ENCODE data around the gene PSKH1.

The PSKH1 gene

GRCh38 chr16:67957622-67958021 is 64.6 kb downstream of the PSKH1 start:
- peaks cover 31 to 70% of the 10 kb centered on the region in 2 donors for H3K36me3 ChIP-seq (ENCODE audit: control insufficient read depth in 1 of 2, insufficient read depth in 2 of 2, low read length in 2 of 2)
- no peaks in the 10 kb centered on the region for H3K27me3 ChIP-seq (ENCODE audit: low read depth, low read length)
- H3K9me3 ChIP-seq (ENCODE audit: control insufficient read depth in 1 of 2, low read length in 2 of 2): no peaks in the 10 kb centered on the region
- peaks cover 10 to 19% of the 10 kb centered on the region in 2 donors for H3K4me1 ChIP-seq (ENCODE audit: control insufficient read depth in 1 of 2, insufficient read depth in 2 of 2, low read length in 2 of 2)
- no peak overlapping the region for H3K27ac ChIP-seq (ENCODE audit: low read length)
- no peak overlapping the region for H3K4me3 ChIP-seq (ENCODE audit: low read depth in 1 of 2, low read length in 2 of 2)

GRCh38 chr16:67959536-67960329 is 66.7 kb downstream of the PSKH1 start:
- peaks cover 18 to 35% of the 10 kb centered on the region in 2 donors for H3K4me1 ChIP-seq (ENCODE audit: control insufficient read depth in 1 of 2, insufficient read depth in 2 of 2, low read length in 2 of 2)
- H3K4me3 ChIP-seq (ENCODE audit: low read depth in 1 of 2, low read length in 2 of 2): no peak overlapping the region
- H3K27me3 ChIP-seq (ENCODE audit: low read depth, low read length): no peaks in the 10 kb centered on the region
- H3K9me3 ChIP-seq (ENCODE audit: control insufficient read depth in 1 of 2, low read length in 2 of 2): no peaks in the 10 kb centered on the region
- H3K36me3 ChIP-seq (ENCODE audit: control insufficient read depth in 1 of 2, insufficient read depth in 2 of 2, low read length in 2 of 2): peaks cover 28 to 63% of the 10 kb centered on the region in 2 donors
- H3K27ac ChIP-seq (ENCODE audit: low read length): peak overlapping the region; percentile 79

- no peak overlapping the region for H3K27ac ChIP-seq (ENCODE audit: low read length)
- no peak overlapping the region for H3K4me3 ChIP-seq (ENCODE audit: low read depth in 1 of 2, low read length in 2 of 2)
- H3K36me3 ChIP-seq (ENCODE audit: control insufficient read depth in 1 of 2, insufficient read depth in 2 of 2, low read length in 2 of 2): peaks cover 28 to 57% of the 10 kb centered on the region in 2 donors
- peaks cover 36 to 54% of the 10 kb centered on the region in 2 donors for H3K4me1 ChIP-seq (ENCODE audit: control insufficient read depth in 1 of 2, insufficient read depth in 2 of 2, low read length in 2 of 2)
- H3K9me3 ChIP-seq (ENCODE audit: control insufficient read depth in 1 of 2, low read length in 2 of 2): no peaks in the 10 kb centered on the region
- H3K27me3 ChIP-seq (ENCODE audit: low read depth, low read length): no peaks in the 10 kb centered on the region
These were observed 68.5 kb downstream of the PSKH1 start for GRCh38 chr16:67961551-67961957.

DNA sequence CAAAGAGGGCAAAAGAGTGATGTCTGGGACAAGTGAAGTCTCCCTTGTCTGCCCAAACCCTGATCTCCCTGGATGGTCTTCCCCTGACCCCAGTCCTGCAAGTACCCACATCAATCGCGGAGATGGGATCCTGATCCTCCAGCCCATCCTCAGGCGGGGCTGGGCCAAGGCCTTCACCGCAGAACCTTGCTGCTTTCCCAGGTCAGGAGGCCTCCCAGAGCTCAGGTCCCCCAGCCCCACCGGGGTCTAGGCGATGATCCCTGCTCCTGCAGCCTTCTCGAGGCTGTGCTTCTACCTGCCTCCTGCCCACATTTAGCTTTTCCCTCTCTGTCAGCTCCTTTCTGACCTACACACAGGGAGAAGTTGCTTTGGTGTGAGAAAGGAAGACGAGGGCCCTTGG is 69.1 kb downstream of the PSKH1 start:
- no peaks in the 10 kb centered on the region for H3K9me3 ChIP-seq (ENCODE audit: control insufficient read depth in 1 of 2, low read length in 2 of 2)
- no peak overlapping the region for H3K27ac ChIP-seq (ENCODE audit: low read length)
- H3K4me3 ChIP-seq (ENCODE audit: low read depth in 1 of 2, low read length in 2 of 2): no peak overlapping the region
- H3K27me3 ChIP-seq (ENCODE audit: low read depth, low read length): no peaks in the 10 kb centered on the region
- H3K36me3 ChIP-seq (ENCODE audit: control insufficient read depth in 1 of 2, insufficient read depth in 2 of 2, low read length in 2 of 2): peaks cover 28 to 57% of the 10 kb centered on the region in 2 donors
- peaks cover 42 to 59% of the 10 kb centered on the region in 2 donors for H3K4me1 ChIP-seq (ENCODE audit: control insufficient read depth in 1 of 2, insufficient read depth in 2 of 2, low read length in 2 of 2)

GRCh38 chr16:67963292-67963661 is 70.2 kb downstream of the PSKH1 start:
- no peak overlapping the region for H3K4me3 ChIP-seq (ENCODE audit: low read depth in 1 of 2, low read length in 2 of 2)
- peaks cover 43 to 62% of the 10 kb centered on the region in 2 donors for H3K4me1 ChIP-seq (ENCODE audit: control insufficient read depth in 1 of 2, insufficient read depth in 2 of 2, low read length in 2 of 2)
- peaks cover 28 to 46% of the 10 kb centered on the region in 2 donors for H3K36me3 ChIP-seq (ENCODE audit: control insufficient read depth in 1 of 2, insufficient read depth in 2 of 2, low read length in 2 of 2)
- no peaks in the 10 kb centered on the region for H3K27me3 ChIP-seq (ENCODE audit: low read depth, low read length)
- H3K9me3 ChIP-seq (ENCODE audit: control insufficient read depth in 1 of 2, low read length in 2 of 2): no peaks in the 10 kb centered on the region
- H3K27ac ChIP-seq (ENCODE audit: low read length): no peak overlapping the region

DNA sequence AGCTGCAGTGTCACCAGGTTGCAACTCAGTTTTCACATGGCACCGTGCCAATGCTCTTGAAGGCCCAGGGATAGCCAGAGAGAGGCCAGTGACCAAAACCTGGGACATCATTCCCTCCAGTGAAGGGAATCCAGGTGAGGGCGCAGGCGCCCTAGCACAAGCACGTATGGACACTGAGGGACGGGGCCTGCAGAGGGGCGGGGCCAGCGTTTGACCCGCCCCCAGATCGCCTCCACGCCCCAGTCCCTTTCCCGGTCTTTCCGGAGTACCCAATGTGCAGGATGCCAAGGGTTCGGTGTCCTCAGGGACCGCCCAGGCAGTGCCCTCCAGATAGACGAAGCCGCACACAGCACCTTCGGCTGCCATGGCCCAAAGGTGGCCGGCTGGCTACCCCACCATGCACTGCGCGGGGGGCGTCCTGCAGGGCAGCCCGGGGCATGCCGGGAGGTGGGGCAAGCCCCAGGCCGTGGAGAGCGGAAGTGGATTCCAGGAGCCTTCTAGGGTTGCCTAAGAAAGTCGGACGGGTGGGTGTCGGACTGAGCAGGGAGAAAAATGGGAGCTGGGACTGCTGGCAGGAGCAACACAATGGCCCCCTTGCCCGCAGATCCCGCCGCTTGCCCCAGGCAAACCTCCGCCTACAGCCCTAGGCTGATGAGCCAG is 70.7 kb downstream of the PSKH1 start:
- Histone ChIP-seq H3K27ac (ENCODE audit: low read length) (no peak overlapping the region), H3K4me3 (ENCODE audit: low read depth in 1 of 2, low read length in 2 of 2) (peak overlapping the region in 1 of 2 donors; percentile 37), H3K36me3 (ENCODE audit: control insufficient read depth in 1 of 2, insufficient read depth in 2 of 2, low read length in 2 of 2) (peaks cover 26 to 41% of the 10 kb centered on the region in 2 donors), H3K27me3 (ENCODE audit: low read depth, low read length) (no peaks in the 10 kb centered on the region), H3K9me3 (ENCODE audit: control insufficient read depth in 1 of 2, low read length in 2 of 2) (no peaks in the 10 kb centered on the region), H3K4me1 (ENCODE audit: control insufficient read depth in 1 of 2, insufficient read depth in 2 of 2, low read length in 2 of 2) (peaks cover 43 to 62% of the 10 kb centered on the region in 2 donors)

DNA sequence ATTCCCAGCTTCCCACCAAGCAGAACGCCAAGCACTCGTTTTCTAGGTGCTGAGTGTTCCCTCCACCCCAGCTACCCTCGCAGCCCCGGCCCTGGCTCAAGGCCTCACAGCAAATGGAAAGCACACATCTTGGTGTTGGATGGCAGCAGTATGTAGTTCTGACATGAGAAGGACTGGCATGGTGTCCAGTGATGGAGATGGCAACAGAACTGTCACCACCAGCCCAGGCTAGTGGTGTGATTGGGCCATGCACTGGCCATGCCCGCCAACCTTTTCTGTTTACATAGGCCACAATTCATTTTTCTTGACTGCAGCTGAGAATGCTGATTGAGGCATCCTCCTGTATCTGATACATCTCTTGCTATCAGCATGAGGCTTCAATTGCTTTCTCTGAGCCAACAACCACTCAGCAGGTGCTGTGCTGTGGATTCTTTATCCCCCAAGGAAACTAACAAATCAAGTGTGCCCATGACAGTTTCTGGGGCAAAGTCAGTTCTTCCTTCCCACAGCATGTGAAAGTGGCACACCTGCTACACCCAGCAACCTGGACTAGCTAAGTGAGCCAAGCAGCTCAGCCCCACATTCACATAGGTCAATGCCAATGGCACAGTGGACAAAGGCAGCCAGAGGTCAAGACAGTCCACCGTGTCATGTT is 71.5 kb downstream of the PSKH1 start:
- Histone ChIP-seq H3K9me3 (ENCODE audit: control insufficient read depth in 1 of 2, low read length in 2 of 2) (no peaks in the 10 kb centered on the region), H3K4me3 (ENCODE audit: low read depth in 1 of 2, low read length in 2 of 2) (no peak overlapping the region), H3K27ac (ENCODE audit: low read length) (no peak overlapping the region), H3K4me1 (ENCODE audit: control insufficient read depth in 1 of 2, insufficient read depth in 2 of 2, low read length in 2 of 2) (peaks cover 43 to 59% of the 10 kb centered on the region in 2 donors), H3K36me3 (ENCODE audit: control insufficient read depth in 1 of 2, insufficient read depth in 2 of 2, low read length in 2 of 2) (peaks cover 24 to 37% of the 10 kb centered on the region in 2 donors), H3K27me3 (ENCODE audit: low read depth, low read length) (no peaks in the 10 kb centered on the region)

DNA sequence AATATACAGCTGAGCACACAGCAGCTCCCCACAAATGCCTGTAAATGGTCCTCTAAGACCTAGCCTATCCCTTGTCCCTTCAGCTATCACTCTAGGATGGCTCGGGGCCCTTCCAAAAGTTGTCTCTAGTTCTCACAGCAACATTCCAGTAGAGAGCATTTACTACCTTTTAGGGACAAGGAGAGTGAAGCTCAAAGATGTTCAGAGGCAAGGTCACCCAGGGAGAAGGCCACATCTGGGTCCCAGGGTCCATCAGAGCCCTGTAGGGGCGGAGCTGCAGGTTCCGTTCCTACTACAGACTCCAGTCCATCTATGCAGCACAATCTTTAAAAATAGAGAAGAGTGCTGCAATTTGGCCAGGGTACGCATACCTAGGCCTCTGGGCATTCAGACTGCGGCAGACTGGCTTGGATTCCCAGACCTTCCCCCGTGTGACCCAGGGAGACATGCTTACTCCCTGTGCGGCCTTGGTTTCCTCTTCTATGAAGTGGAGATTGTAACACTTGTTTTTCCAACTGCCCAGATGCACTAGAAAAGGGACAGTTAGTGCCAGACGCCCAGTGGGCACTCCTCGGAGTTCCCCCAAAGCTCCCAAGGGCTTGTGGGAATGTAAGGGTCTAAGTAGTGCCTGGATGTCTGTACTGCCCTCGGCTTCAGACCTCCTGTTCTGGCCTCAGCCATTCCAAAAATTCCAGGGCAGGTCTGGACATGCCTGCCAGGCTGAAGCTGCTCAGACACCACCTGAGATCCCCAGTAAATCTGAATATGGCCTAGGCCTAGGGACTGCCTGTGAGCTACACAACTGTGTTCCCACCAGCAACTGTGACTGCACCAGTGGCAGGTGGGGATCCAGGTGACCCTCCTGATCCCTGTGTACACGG is 72.9 kb downstream of the PSKH1 start:
- H3K4me1 ChIP-seq (ENCODE audit: control insufficient read depth in 1 of 2, insufficient read depth in 2 of 2, low read length in 2 of 2): peaks cover 38 to 46% of the 10 kb centered on the region in 2 donors
- peaks cover 20 to 24% of the 10 kb centered on the region in 2 donors for H3K36me3 ChIP-seq (ENCODE audit: control insufficient read depth in 1 of 2, insufficient read depth in 2 of 2, low read length in 2 of 2)
- no peaks in the 10 kb centered on the region for H3K27me3 ChIP-seq (ENCODE audit: low read depth, low read length)
- peak overlapping the region; percentile 73 to 94 for H3K4me3 ChIP-seq (ENCODE audit: low read depth in 1 of 2, low read length in 2 of 2)
- no peaks in the 10 kb centered on the region for H3K9me3 ChIP-seq (ENCODE audit: control insufficient read depth in 1 of 2, low read length in 2 of 2)
- H3K27ac ChIP-seq (ENCODE audit: low read length): peak overlapping the region; percentile 95

GRCh38 chr16:67966549-67967182 is 73.6 kb downstream of the PSKH1 start:
- Histone ChIP-seq H3K9me3 (ENCODE audit: control insufficient read depth in 1 of 2, low read length in 2 of 2) (no peaks in the 10 kb centered on the region), H3K27ac (ENCODE audit: low read length) (peak overlapping the region; percentile 95), H3K4me3 (ENCODE audit: low read depth in 1 of 2, low read length in 2 of 2) (peak overlapping the region; percentile 73 to 94), H3K4me1 (ENCODE audit: control insufficient read depth in 1 of 2, insufficient read depth in 2 of 2, low read length in 2 of 2) (peaks cover 37 to 46% of the 10 kb centered on the region in 2 donors), H3K36me3 (ENCODE audit: control insufficient read depth in 1 of 2, insufficient read depth in 2 of 2, low read length in 2 of 2) (peaks cover 13 to 17% of the 10 kb centered on the region in 2 donors), H3K27me3 (ENCODE audit: low read depth, low read length) (no peaks in the 10 kb centered on the region)

DNA sequence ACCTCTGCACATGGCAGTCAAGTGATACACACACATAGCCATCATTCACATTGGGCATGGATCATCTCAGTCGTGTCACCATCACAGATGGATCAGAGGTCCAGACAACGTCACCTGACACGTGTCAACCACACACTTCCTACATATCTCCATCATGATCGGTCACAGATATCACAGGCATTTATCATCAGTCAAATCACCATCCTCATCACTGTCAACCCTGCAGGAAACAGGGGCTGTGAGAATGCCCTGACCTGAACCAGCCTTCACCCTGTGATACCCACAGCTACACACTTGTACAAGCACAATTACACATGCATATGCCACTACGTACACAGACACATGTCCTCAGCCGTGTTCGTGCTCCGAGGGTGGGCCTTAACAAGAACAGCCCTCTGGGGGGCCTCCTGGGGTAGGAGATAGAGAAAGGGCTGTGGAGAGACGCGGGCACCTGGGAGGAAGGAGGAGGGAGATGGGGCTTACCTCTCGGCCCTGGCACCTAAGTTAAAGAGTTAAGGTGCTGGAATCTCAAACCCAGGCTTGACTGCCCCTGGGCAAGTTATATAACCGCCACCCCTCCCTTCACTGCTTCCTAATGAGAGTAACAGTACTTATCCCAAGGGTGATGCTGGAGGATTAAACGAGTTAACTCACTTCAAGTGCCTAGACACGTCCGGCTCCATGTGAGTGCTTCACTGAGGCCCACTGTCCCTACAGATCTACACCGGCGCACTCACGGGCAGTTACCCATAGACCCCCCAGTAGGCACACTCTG is 74.3 kb downstream of the PSKH1 start:
- Histone ChIP-seq H3K36me3 (ENCODE audit: control insufficient read depth in 1 of 2, insufficient read depth in 2 of 2, low read length in 2 of 2) (peaks cover 7 to 10% of the 10 kb centered on the region in 2 donors), H3K4me1 (ENCODE audit: control insufficient read depth in 1 of 2, insufficient read depth in 2 of 2, low read length in 2 of 2) (peaks cover 33 to 46% of the 10 kb centered on the region in 2 donors), H3K9me3 (ENCODE audit: control insufficient read depth in 1 of 2, low read length in 2 of 2) (no peaks in the 10 kb centered on the region), H3K27ac (ENCODE audit: low read length) (peak overlapping the region; percentile 95), H3K27me3 (ENCODE audit: low read depth, low read length) (no peaks in the 10 kb centered on the region), H3K4me3 (ENCODE audit: low read depth in 1 of 2, low read length in 2 of 2) (peak overlapping the region; percentile 73 to 94)

All from muscle layer of duodenum (tissue), 2 donors.